NCI-H82 (cell line): Measurements from ENCODE around the gene CFAP20DC.
"Not testable (repeated sequence)": the region's sequence is repeated elsewhere in the genome, so short reads cannot be mapped to it uniquely, and the experiment has no call there.

ENCODE experiments used
- DNase-seq: peaks from one replicate; lab custom pipeline; 2025; lab: John Stamatoyannopoulos, UW

Gene CFAP20DC

GRCh38 chr3:58962816-58963215 is 87.0 kb downstream of the CFAP20DC start:
- DNase-seq = no peak

DNA sequence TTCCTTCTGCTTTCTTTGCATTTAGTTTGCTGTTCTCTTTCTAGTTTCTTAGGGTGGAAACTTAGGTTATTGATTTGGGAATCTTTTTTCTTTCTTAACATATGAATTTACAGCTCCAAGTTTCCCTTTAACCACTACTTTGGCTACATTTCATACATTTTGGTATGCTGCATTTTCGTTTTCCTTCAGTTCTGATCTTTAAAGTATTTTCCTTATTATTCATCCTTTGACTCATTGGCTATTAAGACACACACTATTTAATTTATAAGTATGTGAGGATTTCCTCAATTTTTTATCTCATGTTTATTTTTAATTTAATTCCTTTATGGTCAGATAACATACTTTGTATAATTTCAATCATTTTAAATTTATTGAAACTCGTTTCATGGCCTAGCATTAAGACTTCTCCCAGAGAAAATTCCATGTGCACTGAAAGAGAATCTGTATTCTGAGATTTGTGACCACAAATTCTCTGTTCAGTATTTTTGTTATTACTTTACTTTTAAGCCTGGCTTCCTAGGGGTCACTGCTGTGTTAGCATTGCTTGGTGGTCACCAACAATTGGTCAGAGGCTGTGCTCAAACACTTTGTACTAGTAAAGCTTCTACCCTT is 87.7 kb downstream of the CFAP20DC start:
- DNase-seq = no peak

- DNase-seq = no peak
Measured at GRCh38 chr3:58955308-58955707, 94.5 kb downstream of the CFAP20DC start.

GRCh38 chr3:58953288-58953687 is 96.5 kb downstream of the CFAP20DC start:
- DNase-seq = peak; percentile 21

DNA sequence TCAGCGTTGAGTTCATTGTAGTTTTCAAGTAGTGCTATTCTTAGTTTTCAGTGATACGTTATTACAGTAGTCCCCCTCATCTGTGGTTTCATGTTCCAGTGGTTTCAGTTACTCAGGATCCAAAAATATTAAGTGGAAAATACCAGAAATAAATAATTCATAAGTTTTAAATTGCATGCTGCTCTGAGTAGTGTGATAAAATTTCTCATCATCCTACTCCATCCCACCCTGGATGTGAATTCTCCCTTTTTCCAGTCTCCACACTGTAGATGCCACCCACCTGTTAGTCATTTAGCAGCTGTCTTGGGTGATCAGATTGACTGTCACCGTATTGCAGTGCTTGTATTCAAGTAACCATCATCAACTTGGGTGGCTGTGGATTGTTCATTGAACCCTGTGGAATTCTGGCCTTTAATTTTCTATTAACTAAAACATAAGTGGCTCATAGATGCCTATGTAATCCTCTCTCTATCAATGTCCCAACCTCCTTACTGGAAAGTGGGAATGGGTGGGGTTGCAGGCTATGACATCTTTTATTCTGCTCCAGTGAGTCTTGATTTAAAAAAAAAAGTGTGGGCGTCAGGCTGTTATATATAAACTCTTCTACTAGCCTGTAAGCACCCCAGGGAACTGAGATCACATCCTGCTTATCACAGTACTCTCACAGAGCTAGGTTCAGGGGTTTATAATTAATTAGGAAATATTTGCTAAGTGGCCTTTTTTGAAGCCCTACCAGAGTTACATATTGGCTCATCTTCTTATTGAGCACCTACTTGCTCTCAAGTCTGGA is 97.5 kb downstream of the CFAP20DC start:
- DNase-seq = no peak

DNA sequence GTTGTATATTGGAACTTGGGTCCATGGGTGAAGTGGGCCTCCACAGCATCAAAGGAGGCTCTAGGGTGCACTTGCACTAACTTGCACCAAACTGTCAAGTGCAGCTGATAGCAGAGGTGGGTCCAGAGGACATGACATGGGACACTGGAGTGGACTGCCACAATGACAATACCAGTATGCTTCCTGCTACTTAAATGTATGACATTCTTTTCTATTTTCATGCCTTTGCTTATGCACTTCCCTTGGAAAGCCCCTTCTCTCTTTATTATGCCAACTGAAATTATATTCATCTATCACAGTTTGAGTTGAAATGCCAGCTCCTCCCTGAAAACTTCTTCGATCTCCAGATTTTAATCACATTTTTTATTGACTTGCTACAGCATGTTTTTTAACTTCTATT is 101.8 kb downstream of the CFAP20DC start:
- DNase-seq = no peak

DNA sequence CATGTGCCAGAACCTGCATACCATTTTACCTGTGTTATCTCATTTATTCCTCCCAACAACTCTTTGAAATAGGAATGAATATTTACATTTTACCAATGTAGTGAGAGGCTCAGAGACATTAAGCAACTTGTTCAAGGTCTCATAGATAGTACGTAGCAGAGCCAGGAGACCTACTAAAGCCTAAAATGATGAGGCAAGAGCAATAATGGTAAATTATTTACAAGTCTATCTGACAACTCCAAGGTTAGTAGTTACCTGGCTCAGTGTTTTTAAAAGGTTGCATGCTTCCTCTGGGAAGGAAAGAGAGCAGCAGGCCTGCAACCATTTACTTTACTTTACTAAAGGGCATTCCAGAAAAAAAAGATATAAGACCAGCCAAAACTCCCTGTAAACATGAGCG is 103.0 kb downstream of the CFAP20DC start:
- DNase-seq = no peak

DNA sequence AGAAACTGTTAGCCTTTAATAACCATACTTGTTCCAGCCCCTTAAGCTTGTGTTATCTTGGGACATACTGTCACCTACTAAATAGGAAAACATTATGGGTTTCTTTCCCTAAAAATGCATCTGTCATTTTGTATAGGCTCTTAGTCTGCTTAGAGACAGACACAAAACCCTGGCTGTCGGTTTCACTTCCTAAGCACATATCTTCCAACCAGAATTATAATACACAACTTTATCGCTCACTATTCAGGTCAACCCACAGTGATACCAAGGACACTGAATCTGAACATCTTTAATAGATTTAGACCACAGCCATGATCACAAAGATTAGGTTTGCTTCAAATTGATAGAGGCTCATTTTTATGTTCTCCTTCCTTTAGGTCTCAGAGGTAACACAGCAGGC is 111.8 kb downstream of the CFAP20DC start:
- no peak for DNase-seq

- no peak for DNase-seq
Measured at GRCh38 chr3:58924578-58924977, 125.2 kb downstream of the CFAP20DC start.

- peak; percentile 54 for DNase-seq
Measured at GRCh38 chr3:58900386-58900785, 149.4 kb downstream of the CFAP20DC start.

GRCh38 chr3:58899953-58900298 is 149.9 kb downstream of the CFAP20DC start:
- peak; percentile 90 for DNase-seq

DNA sequence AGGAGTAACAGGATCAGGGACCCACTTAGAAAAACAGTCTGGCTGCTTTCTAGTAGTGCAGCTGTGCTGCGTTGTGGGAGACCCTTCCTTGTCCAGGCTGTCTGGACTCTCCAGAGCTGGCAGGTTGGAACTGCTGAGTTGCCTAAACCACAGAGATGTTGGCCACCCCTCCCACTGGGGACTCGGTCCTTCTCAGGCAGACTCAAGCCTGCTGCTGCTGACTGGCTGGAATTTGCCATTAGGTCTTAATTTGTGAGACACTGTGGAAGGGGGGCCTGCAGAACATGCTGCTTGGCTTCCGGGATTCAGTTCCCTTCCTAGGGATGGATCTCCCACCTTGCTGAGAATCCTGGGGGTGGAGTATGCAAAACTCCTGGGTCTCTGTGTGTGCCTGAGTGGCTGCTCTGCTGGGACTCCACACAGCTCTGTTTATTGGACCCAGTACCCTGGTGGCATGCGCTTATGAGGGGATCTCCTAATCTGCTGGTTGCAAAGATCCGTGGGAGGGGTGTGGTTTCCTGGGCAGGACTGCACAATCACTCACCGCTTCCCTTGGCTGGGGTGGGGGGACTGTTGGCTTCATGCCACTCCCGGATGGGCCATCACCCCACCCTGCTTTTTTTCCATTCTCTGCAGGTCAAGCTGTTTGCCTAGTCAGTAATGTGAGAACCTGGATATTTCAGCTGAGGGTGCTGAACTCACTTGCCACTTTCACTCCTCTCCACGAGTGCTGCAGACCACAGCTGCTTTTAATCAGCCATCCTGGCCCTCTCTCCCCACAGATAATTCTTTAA is 150.5 kb downstream of the CFAP20DC start:
- DNase-seq = peak; percentile 87

DNA sequence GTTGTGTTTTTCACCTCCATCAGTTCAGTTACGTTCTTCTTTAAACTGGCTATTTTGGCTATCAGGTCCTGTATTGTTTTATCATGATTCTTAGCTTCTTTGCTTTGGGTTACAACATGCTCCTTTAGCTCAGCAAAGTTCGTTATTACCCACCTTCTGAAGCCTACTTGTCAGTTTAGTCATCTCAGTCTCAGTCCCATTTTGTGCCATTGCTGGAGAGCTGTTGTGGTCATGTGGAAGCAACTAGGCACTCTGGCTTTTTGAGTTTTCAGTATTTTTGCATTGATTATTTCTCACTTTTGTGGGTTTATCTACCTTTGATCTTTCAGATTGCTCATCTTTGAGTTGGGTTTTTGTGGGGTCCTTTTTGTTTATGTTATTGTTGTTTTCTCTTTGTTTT is 151.3 kb downstream of the CFAP20DC start:
- no peak for DNase-seq

- DNase-seq = no peak
Measured at GRCh38 chr3:58897646-58898045, 152.2 kb downstream of the CFAP20DC start.

- not testable (repeated sequence) for DNase-seq
Measured at GRCh38 chr3:58895678-58896077, 154.1 kb downstream of the CFAP20DC start.

- not testable (repeated sequence) for DNase-seq
Measured at GRCh38 chr3:58892526-58892925, 157.3 kb downstream of the CFAP20DC start.

GRCh38 chr3:58888087-58888486 is 161.7 kb downstream of the CFAP20DC start:
- no peak for DNase-seq

DNA sequence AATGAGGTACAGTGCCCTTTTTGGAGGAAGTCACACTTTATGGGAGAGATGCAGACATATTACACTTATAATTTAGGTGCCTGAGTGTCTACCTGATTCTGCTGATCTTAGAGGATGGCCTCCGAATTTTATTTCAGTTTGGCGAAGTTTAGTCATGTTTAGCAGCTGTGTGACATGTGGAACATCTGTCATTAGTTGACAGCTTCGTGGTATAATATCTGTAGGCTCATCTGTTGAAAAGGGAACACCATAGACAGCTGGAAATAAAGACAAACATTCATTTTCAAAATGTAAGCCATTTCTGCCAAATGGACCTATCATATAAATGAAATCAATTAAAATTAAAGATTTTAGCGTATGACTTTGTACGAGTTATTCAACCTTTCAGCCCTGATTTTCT is 165.4 kb downstream of the CFAP20DC start:
- DNase-seq = no peak

DNA sequence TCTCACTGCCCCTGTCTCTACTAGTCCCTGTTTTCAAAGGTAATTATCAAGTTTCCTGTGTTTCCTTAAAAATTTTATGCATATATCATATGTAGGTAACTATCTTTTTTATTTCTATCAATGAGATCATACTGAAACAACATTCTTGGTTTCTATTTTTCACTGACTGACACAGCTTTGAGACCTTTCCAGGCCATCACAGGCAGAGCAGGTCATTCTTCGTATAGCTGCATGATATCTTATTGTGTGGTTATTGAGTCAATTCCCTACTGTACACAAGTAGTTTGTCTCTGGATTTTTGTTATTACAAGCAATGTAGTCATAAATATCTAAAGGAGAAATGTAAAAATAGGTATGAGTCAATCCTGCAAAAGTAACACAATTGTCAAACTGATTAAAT is 169.6 kb downstream of the CFAP20DC start:
- DNase-seq = no peak

DNA sequence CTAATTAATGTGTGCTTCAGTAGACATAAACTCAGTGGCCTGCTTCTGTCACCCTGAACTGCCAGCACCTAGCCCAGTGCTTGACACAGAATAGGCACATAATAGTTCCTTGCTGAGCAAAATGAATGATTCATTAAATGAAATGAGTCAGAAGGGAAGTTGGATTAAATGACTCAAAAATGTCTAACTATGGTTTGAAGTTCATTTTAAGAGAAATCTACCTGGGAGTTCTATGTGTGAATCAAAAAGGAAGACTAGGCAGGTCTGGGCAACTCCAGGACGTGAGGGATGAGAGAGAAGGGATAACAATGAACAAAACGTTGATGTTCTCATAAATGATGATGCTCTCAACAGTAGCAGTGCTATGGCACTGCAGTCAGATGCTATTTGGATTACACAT is 175.0 kb downstream of the CFAP20DC start:
- no peak for DNase-seq

GRCh38 chr3:58874248-58874741 is 175.5 kb downstream of the CFAP20DC start:
- DNase-seq = no peak

GRCh38 chr3:58868097-58868779 is 181.6 kb downstream of the CFAP20DC start:
- DNase-seq = no peak
